Panc1 (cell line): ENCODE data around the gene AUH. TPM values are rescaled to one million over a fixed set of nuclear protein-coding genes. Genes with fewer than 3 reads are reported as not detected.

Experiments
- ATAC-seq: fragments of 200-7000 bp; cut with Tn5 transposase; 2 replicates; pipeline ENCODE4 v1.9.1; 2020; ENCODE audit warnings: mild to moderate bottlenecking, moderate library complexity
- BruUV-seq: library from RNA; stranded (reverse); fragments of 400-500 nt; replicated peaks from 2 replicates; lab custom pipeline; 2021; lab: Mats Ljungman, UMichigan
- CTCF ChIA-PET: fragments of 300-600 bp; sonication (Branson Sonifier 250); formaldehyde crosslinking; loops from one replicate; lab custom pipeline; 2022; ENCODE audit warnings: antibody characterized with exemption; lab: Charles Lee
- POLR2A ChIA-PET: fragments of 300-600 bp; sonication (Branson Sonifier 250); formaldehyde crosslinking; loops from one replicate; lab custom pipeline; 2022; ENCODE audit warnings: antibody characterized with exemption; lab: Charles Lee
- DNase-seq: peaks from one replicate; pipeline ENCODE4 v3.0.0-alpha.2; 2010; ENCODE audit warnings: low read depth, low spot score
- H3K27ac ChIP-seq: 2 replicates; pipeline ENCODE4 v1.5.1; 2011; ENCODE audit warnings: mild to moderate bottlenecking, low read length, inconsistent platforms
- H3K27me3 ChIP-seq: fragments of 200-500 bp; sonication (Bioruptor generic); 2 replicates; pipeline ENCODE4 v1.6.0; 2014; ENCODE audit warnings: low read length, inconsistent platforms; ENCODE audit not compliant: control insufficient read depth, insufficient read depth
- H3K36me3 ChIP-seq: fragments of 200-500 bp; sonication (Bioruptor generic); 2 replicates; pipeline ENCODE4 v1.5.1; 2014; ENCODE audit warnings: inconsistent platforms, mild to moderate bottlenecking, low read length, moderate library complexity; ENCODE audit not compliant: control insufficient read depth, insufficient read depth
- H3K4me1 ChIP-seq: 2 replicates; pipeline ENCODE4 v1.5.1; 2011; ENCODE audit warnings: inconsistent platforms, mild to moderate bottlenecking, low read length, moderate library complexity; ENCODE audit not compliant: control insufficient read depth, insufficient read depth
- H3K4me3 ChIP-seq, 2 experiments: 2 replicates each; pipeline ENCODE4 v1.5.1; 2011 to 2012; ENCODE audit warnings: low read depth in 2 of 2, low read length in 2 of 2, mild to moderate bottlenecking in 2 of 2, inconsistent platforms in 1 of 2, moderate library complexity in 1 of 2
- H3K9me3 ChIP-seq: fragments of 200-500 bp; sonication (Bioruptor generic); 2 replicates; pipeline ENCODE4 v1.5.1; 2014; ENCODE audit warnings: low read depth, mild to moderate bottlenecking, inconsistent platforms, low read length, moderate library complexity; ENCODE audit not compliant: control insufficient read depth, insufficient read depth
- CTCF ChIP-seq: fragments of 450-650 bp; IDR thresholded peaks from 2 replicates; pipeline ENCODE4 v1.5.1; 2017; ENCODE audit warnings: mild to moderate bottlenecking
- POLR2AphosphoS5 ChIP-seq: IDR thresholded peaks from 2 replicates; pipeline ENCODE4 v1.6.1; 2012; ENCODE audit warnings: mild to moderate bottlenecking, low read depth, low read length, moderate library complexity
- REST ChIP-seq, 2 experiments: IDR thresholded peaks; 2 replicates each; pipeline ENCODE4 v1.6.1; 2011 to 2012; ENCODE audit warnings: low read depth in 2 of 2, control low read depth in 1 of 2, low read length in 1 of 2, mild to moderate bottlenecking in 1 of 2, moderate library complexity in 1 of 2; ENCODE audit not compliant: insufficient read depth in 1 of 2
- SIN3A ChIP-seq: IDR thresholded peaks from 2 replicates; pipeline ENCODE4 v1.6.1; 2012; ENCODE audit warnings: low read depth, mild to moderate bottlenecking, low read length, moderate library complexity, borderline replicate concordance; ENCODE audit not compliant: insufficient read depth
- TCF7L2 ChIP-seq: IDR thresholded peaks from 2 replicates; pipeline ENCODE4 v1.6.1; 2011; ENCODE audit warnings: mild to moderate bottlenecking, low read depth, low read length, inconsistent platforms
- in situ Hi-C: cut with HindIII; loops from 2 replicates; pipeline ENCODE4 v1.10.0; 2016; ENCODE audit warnings: low sequenced_read_pairs, low pct_unique_long_range_greater_than_20kb
- intact Hi-C: fragments of 100-400 bp; cut with micrococcal nuclease; formaldehyde crosslinking; loops from one replicate; pipeline ENCODE4 v1.10.0; 2022; ENCODE audit not compliant: unreplicated experiment
- total RNA-seq: library from RNA; stranded (reverse); gene quantifications from one replicate; pipeline ENCODE4 v1.2.1, GENCODE V29; 2021; ENCODE audit not compliant: unreplicated experiment

AUH gene
- total RNA-seq, 1 experiment from 2014 or later: 7.7 TPM

- no peaks in the 10 kb centered on the region for H3K4me1 ChIP-seq
- intact Hi-C loops: no loop called here
- ChIA-PET POLR2A (no interaction called here), CTCF (no interaction called here)
- DNase-seq: no peak
- H3K27me3 ChIP-seq: no peaks in the 10 kb centered on the region
- no peaks in the 10 kb centered on the region for H3K36me3 ChIP-seq
- no peak for ATAC-seq
- in situ Hi-C loops: no loop called here
- H3K27ac ChIP-seq: no peak overlapping the region
- H3K4me3 ChIP-seq: no peak overlapping the region
- no peaks in the 10 kb centered on the region for H3K9me3 ChIP-seq
- TF ChIP-seq REST (IDR thresholded peaks at IDR 0.05; ENCODE audit: insufficient read depth in 1 of 2, low read depth in 2 of 2, low read length in 1 of 2) (no peak), CTCF (no peak), SIN3A (no peak), POLR2AphosphoS5 (no peak), TCF7L2 (no peak)
- BruUV-seq: no TSS peak
Measured at GRCh38 chr9:91316093-91316492, 45.6 kb downstream of the AUH start.

GRCh38 chr9:91315191-91315590, 46.5 kb downstream of the AUH start:
- TF ChIP-seq SIN3A (no peak), POLR2AphosphoS5 (no peak), CTCF (no peak), REST (IDR thresholded peaks at IDR 0.05; ENCODE audit: insufficient read depth in 1 of 2, low read depth in 2 of 2, low read length in 1 of 2) (no peak), TCF7L2 (no peak)
- H3K36me3 ChIP-seq: no peaks in the 10 kb centered on the region
- ChIA-PET CTCF (no interaction called here), POLR2A (no interaction called here)
- no peaks in the 10 kb centered on the region for H3K9me3 ChIP-seq
- H3K27ac ChIP-seq: no peak overlapping the region
- no peaks in the 10 kb centered on the region for H3K4me1 ChIP-seq
- no peak overlapping the region for H3K4me3 ChIP-seq
- DNase-seq (no peak), ATAC-seq (no peak)
- no peaks in the 10 kb centered on the region for H3K27me3 ChIP-seq
- in situ Hi-C loops: no loop called here
- no TSS peak for BruUV-seq
- intact Hi-C loops: no loop called here
